ENCODE measurements around the gene DCP1B.
A peak's percentile ranks its signal among the peaks of the same experiment; 100 is the strongest.

The DCP1B gene

GRCh38 chr12:2004113-2004929, at the start of gene DCP1B:
DCP1B (minus strand) TSS chr12:2004457; CDS start chr12:2004431, 26 bp downstream.
- peak; percentile 87 for DNase-seq (ENCODE audit: low read depth in 1 of 2, low spot score in 1 of 2)

- DNase-seq (ENCODE audit: low read depth in 1 of 2, low spot score in 1 of 2): no peak
These were observed 49.4 kb upstream of the DCP1B start for GRCh38 chr12:2053691-2054090.

- DNase-seq (ENCODE audit: low read depth in 1 of 2, low spot score in 1 of 2): no peak
These were observed 48.8 kb upstream of the DCP1B start, which contains the start of gene CACNA1C for GRCh38 chr12:2052826-2053678. CACNA1C (plus strand) TSS chr12:2052987; CDS start chr12:2053563, 576 bp downstream.

- DNase-seq (ENCODE audit: low read depth in 1 of 2, low spot score in 1 of 2): no peak
These were observed 47.7 kb upstream of the DCP1B start for GRCh38 chr12:2051700-2052621.

- DNase-seq (ENCODE audit: low read depth in 1 of 2, low spot score in 1 of 2): no peak
These were observed 45.6 kb upstream of the DCP1B start for GRCh38 chr12:2049604-2050540.

- DNase-seq (ENCODE audit: low read depth in 1 of 2, low spot score in 1 of 2): no peak
These were observed 43.5 kb upstream of the DCP1B start for GRCh38 chr12:2047752-2048151.

- DNase-seq (ENCODE audit: low read depth in 1 of 2, low spot score in 1 of 2): no peak
These were observed 42.7 kb upstream of the DCP1B start for GRCh38 chr12:2046957-2047356.

GRCh38 chr12:2044165-2044564, 39.9 kb upstream of the DCP1B start:
- DNase-seq (ENCODE audit: low read depth in 1 of 2, low spot score in 1 of 2): no peak

- DNase-seq (ENCODE audit: low read depth in 1 of 2, low spot score in 1 of 2): no peak
These were observed 38.8 kb upstream of the DCP1B start for GRCh38 chr12:2043054-2043453.

- DNase-seq (ENCODE audit: low read depth in 1 of 2, low spot score in 1 of 2): no peak
These were observed 34.8 kb upstream of the DCP1B start for GRCh38 chr12:2039034-2039433.

- DNase-seq (ENCODE audit: low read depth in 1 of 2, low spot score in 1 of 2): no peak
These were observed 31.3 kb upstream of the DCP1B start for GRCh38 chr12:2035431-2036055.

- DNase-seq (ENCODE audit: low read depth in 1 of 2, low spot score in 1 of 2): peak; percentile 75
These were observed 30.6 kb upstream of the DCP1B start for GRCh38 chr12:2034633-2035430.

- no peak for DNase-seq (ENCODE audit: low read depth in 1 of 2, low spot score in 1 of 2)
These were observed 28.2 kb upstream of the DCP1B start for GRCh38 chr12:2032506-2032905.

- no peak for DNase-seq (ENCODE audit: low read depth in 1 of 2, low spot score in 1 of 2)
These were observed 25.6 kb upstream of the DCP1B start for GRCh38 chr12:2029851-2030250.

GRCh38 chr12:2027351-2027750, 23.1 kb upstream of the DCP1B start:
- DNase-seq (ENCODE audit: low read depth in 1 of 2, low spot score in 1 of 2): no peak

- no peak for DNase-seq (ENCODE audit: low read depth in 1 of 2, low spot score in 1 of 2)
These were observed 19.1 kb upstream of the DCP1B start for GRCh38 chr12:2023365-2023764.

GRCh38 chr12:2020511-2020910, 16.3 kb upstream of the DCP1B start:
- no peak for DNase-seq (ENCODE audit: low read depth in 1 of 2, low spot score in 1 of 2)

GRCh38 chr12:2019126-2019525, 14.9 kb upstream of the DCP1B start:
- DNase-seq (ENCODE audit: low read depth in 1 of 2, low spot score in 1 of 2): no peak

- no peak for DNase-seq (ENCODE audit: low read depth in 1 of 2, low spot score in 1 of 2)
These were observed 14.1 kb upstream of the DCP1B start for GRCh38 chr12:2018391-2018790.
